ENCODE data around the gene NLGN2.

Gene NLGN2

DNA sequence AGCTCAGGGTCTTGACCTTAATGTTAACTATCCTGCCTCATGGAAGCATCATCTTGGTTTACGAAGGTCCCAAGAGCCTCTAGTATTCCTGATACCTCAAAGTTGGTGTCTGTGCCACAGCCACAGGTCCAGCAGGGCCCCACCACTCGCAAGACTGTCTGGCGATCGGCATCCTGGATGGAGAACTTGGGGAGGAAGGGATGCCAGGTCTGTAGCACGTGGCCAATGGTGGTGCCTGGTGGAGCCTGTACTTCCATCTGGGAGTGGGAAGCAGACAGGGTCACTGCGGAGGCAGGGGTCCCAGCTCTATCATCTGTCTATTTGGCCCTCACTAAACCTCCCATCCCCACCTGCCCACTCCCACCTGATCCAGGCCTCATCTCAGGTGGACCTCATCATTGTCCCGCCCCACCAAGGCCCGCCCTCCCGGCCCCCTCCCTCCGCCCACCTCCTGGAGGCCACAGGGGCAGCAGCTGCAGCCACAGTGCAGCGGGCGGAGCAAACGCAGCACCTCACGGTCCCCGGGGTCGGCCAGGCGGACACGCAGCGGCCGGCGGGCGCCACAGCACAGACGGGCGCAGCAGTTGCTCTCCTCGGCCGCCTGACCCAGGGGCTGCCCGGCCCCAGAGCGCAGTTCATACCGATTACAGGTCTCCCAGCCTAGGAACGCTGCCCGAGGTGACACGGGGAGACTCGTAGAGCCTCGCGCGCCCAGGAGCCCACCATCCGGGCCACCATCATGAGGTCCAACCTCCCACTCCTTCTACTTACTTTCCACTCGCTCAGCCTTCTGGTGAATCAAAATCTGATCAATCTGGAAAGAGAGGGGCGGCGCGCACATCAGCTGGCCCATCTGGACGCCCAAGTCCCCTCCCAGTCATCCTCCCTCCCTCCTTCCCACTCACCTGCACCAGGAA is 14.7 kb upstream of the NLGN2 start:
- no peak for DNase-seq

- DNase-seq, result peak; percentile 56 to 61
Measured at GRCh38 chr17:7393613-7394451, 13.8 kb upstream of the NLGN2 start.

GRCh38 chr17:7394452-7395191 is 13.0 kb upstream of the NLGN2 start, which contains the start of gene PLSCR3:
PLSCR3 (minus strand) TSS chr17:7394525; CDS start chr17:7394110, 415 bp downstream.
- peak; percentile 75 to 88 for DNase-seq

GRCh38 chr17:7396147-7396546 is 11.5 kb upstream of the NLGN2 start:
- DNase-seq, result no peak

DNA sequence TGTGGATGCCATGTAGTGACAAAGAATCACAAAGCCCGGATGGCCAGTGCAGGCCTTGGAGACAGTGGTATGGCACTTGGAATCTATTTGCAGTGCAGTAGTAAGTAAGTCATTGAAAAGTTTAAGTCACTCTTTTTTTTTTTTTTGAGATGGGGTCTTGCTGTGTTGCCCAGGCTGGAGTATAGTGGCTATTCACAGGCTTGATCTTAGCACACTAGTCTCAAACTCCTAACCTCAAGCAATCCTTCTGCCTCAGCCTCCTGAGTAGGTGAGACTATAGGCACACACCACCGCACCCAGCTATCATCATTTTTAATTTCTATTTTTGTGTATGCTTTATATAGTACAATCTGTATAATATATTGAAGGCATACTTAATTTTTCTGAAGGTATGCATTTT is 9.0 kb upstream of the NLGN2 start:
- no peak for DNase-seq

- peak in 1 of 2 experiments; percentile 26 for DNase-seq
Measured at GRCh38 chr17:7403043-7403726, 4.5 kb upstream of the NLGN2 start.

DNA sequence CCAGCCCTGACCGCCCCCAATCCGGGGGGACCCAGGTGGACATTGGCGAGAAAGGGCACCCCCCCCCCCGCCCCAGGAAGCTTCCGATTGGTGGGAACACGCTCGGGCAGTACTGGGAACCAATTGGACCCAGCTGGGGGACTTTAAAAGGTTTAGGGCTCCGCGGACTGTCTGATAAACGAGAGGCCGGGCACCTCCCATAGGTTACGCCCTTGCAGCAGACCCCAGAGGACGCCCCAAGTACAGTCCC is 4.0 kb upstream of the NLGN2 start:
- DNase-seq, result no peak

GRCh38 chr17:7403977-7404736 is 3.5 kb upstream of the NLGN2 start, which contains the start of gene TMEM256:
TMEM256 (minus strand) TSS chr17:7404097; CDS start chr17:7404084, 13 bp downstream.
- DNase-seq, result peak; percentile 92 to 94

DNA sequence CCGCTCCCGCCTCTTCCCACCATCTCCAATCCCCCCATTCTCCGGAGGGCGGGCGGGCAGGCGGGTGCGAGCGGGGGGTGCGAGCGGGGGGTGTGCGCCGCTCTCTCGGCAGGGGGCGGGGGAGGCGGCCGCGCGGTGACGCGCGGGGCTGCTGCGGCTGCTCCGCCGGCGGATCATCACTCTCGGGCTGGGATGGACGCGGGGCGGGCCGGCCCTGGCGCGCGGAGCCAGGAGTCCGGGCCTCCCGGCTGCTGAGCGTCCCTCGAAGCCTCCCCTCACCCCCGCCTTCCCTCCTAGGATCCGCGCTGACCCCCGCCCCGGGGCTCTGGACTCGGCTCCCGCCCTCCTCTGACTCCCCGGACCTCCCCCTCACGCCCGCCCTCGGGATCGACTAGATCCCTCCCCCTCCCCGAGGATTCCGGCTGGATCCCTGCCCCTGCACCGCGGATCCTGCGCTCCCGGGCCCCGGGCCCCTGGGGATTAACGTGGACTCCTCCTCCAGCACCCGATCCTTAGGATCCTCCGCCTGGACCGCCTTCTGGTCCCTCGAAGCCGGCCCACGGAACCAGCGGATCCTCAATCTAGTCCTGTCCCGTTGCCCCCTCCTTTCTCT is 2.8 kb upstream of the NLGN2 start:
- peak; percentile 65 to 68 for DNase-seq

DNA sequence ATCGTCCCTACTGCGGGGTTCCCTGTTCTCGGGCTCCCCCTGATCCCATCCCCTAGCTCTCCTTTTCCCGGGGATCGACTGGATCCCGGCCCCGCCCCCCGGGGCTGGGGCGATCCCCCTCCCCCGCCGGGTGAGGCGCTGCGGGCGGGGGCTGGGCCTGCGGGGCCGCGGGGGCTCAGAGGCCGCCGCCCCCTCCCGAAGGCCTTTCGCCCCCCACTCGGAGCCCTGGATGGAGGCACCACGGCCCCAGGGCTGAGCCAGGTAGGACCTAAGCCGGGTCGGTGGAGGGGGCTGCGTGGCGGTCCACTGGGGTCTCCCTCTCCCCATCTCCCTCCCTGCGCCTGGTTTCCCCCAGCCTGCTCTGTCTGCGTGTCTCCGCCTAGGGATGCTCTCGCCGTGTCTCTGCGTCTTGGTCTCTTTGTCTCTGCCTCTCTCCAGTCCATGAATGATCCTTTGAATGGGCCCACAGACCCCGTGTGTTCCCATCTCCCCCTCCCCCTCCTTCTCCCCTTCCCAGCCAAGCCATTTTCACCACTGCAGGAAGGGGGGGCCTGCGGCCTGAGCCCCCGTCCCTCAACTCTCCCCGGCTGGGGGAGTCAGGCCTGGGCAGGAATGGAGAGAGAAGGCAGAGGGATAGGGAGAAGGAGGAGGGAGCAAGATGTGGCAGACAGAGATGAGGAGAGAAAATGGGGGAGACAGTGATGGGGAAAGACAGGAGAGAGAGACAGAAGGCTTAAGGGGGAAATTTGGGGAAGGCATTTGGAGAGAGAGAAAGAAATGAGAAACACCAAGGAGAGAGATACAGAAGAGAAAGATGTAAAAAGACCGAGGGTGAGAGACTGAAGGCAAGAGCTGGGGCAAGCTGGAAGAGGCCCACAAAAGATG is 2.1 kb upstream of the NLGN2 start:
- DNase-seq, result no peak

DNA sequence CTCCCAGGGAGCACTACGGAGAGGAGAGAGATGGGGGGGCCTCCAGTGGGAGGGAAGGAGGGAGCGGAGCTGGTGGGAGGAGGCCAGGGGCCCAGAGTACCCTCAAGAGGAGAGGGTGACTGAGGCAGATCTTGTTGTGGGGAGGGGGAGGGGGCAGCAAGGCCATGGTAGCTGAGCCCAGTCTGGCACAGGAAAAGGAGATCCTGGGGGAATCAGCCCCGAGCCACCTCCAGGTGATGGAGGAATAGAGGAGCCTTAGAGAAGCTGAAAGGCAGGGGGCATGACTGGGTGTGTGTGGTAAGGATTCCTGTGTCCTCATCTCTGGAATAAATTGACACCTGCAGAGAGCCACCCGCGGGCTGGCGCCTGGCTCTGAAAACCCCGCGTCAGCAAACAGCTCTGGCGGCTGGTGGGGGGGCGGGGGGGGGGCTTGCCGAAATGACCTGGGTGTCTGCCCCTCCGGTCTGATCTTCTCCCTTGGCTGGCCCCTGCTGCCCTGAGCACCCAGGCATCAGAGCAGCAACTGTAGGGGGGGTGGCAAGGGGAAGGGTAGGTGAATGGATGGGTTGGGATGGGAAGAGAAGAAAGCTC is 1.3 kb upstream of the NLGN2 start:
- no peak for DNase-seq

DNA sequence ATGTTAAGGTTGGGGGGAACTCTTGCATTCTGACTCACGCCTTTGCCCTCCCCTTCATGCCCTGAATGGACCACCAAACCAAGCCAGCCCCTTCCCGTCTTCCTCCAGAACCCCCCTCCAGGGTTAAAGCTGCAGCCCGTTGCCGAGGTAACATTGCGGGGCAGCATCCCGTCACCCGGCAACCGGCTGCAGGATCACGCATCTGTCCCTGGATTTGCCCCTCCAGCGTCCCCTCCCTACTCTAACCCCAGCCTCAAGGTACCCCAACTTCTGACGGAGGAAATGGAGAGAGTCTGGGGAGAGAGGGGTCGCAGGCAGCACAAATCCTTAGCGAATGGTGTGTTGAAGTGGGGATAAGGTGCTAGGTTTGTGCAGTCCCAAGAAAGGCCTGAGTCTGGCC is 563 bp upstream of the NLGN2 start:
- DNase-seq, result no peak

GRCh38 chr17:7408252-7408727 is 645 bp downstream of the NLGN2 start:
- DNase-seq, result no peak

GRCh38 chr17:7408863-7409262 is 1.2 kb downstream of the NLGN2 start:
- no peak for DNase-seq

DNA sequence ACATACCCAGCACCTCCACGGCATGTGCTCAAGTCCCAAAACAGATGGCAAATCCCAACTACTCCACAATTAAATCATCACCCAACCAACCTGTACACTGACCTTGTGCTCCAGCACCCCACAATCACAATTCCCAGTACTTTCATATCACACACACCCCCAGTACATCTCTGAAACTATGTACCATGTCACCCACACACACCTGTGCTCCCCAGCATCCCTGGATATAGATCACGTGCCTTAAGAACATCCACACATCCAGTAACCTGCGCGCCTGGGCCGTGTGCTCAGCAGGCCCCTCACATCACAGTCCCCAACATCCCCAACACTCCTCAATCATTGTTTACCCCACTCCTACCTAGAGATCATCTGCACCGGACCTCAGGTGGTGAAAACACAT is 2.1 kb downstream of the NLGN2 start:
- DNase-seq, result no peak

DNA sequence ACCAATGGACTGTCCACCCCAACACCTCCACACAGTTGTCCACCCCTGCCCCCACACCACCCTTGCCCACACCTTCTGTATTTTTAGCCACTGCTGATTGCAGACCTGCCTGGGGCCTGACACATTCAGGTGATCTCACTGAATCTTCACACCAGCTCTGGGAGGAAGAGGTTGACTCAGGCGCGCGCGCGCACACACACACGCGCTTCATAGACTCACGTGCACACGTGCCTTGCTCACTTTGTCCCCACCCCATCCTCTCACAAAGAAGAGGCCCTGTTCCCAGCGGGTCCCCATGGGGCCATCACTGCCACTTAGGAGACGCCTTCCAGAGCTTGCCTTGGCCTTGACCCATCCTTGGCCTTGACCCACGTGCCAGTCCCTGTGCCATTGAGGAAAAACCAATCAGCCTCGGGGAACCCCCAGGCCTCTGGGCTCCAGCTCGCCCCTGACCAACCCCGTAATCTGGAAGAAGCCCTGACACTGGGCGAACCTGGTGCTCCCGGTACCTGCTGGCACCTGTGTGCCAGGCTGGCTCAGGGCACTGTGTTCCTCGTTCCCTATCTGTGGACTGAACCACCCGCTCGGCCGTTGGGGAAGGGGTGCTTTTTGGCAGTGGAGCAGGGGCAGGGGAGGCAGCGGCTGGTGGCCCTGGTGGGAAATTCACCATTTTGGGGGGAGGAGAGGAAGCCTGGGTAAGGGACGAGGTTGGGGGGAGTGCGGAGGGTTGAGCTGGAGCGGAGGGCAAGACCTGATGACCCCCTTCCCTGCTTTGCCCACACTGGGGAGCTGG is 3.2 kb downstream of the NLGN2 start:
- no peak for DNase-seq

- no peak for DNase-seq
Measured at GRCh38 chr17:7411427-7411750, 3.7 kb downstream of the NLGN2 start.

DNA sequence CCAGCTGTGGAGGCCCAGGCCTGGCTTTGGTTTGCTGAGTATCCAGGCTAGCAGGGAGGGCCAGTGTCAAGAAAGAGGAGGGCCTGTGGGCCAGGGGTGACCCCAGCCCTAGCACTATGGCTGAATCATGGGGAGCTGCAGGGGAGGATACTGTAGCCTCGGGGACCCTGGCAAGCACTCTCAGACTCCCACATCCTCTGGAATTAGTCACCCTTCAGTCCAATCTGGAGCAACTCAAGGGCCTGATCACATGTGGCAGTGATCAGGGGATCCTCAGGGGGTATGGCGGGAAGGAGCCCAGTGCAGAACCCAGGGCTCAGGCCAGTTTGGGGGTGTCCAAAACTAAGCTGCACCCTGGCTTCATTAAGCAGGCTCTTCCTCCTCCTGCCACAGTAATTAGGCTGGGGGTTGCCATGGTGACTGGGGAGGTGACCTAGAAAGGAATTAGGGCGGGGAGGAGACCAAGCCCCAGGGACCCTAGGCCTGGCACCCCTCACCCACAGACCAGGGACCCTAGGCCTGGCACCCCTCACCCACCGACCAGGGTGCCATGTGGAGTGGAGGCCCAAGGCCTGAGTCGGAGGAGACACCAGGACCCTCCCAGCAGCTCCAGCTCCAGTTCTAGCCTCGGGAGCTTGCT is 5.8 kb downstream of the NLGN2 start:
- DNase-seq, result no peak

GRCh38 chr17:7414837-7415236 is 7.2 kb downstream of the NLGN2 start:
- no peak for DNase-seq

All from stimulated activated CD4-positive, alpha-beta T cell treated with anti-CD3 and anti-CD28 coated beads, Interleukin-4, amount 100 ng/mL, for 4 hours (primary cell).